NCI-H748 (cell line): ENCODE data around the gene TMEM89.

ENCODE experiments used
- DNase-seq: peaks from one replicate; lab custom pipeline; 2025; ENCODE audit not compliant: unreplicated experiment; lab: John Stamatoyannopoulos, UW

Gene TMEM89

GRCh38 chr3:48642605-48643004, 21.0 kb upstream of the TMEM89 start:
- DNase-seq = no peak

- no peak for DNase-seq
These were observed 19.8 kb upstream of the TMEM89 start for GRCh38 chr3:48641396-48641795.

GRCh38 chr3:48639944-48640606, 18.5 kb upstream of the TMEM89 start:
- no peak for DNase-seq

- no peak for DNase-seq
These were observed 15.7 kb upstream of the TMEM89 start for GRCh38 chr3:48637305-48637704.

DNA sequence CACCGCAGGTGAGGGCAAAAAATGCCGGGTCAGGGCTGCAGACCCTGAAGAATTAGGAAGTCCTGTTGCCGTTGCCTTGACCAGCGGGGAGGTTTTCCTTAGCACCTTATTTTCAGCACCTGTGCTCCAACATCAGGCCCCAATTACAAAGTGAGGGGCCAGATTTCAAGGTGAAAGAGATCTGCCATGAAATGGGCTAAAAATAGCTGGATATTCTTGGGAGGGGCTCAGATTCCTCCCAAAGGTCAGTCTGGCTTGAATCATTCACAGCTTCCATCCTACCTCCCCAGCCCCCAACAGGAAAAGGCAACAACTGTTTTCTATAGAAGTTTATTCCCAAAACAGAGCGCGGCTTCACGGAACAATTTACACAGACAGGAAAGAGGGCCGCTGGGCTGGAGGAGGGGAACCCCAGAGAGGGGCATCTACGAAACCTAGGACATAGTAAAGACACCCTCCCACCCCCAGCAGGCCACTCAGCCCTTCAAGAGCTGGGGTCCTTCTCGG, 14.6 kb upstream of the TMEM89 start:
- no peak for DNase-seq

DNA sequence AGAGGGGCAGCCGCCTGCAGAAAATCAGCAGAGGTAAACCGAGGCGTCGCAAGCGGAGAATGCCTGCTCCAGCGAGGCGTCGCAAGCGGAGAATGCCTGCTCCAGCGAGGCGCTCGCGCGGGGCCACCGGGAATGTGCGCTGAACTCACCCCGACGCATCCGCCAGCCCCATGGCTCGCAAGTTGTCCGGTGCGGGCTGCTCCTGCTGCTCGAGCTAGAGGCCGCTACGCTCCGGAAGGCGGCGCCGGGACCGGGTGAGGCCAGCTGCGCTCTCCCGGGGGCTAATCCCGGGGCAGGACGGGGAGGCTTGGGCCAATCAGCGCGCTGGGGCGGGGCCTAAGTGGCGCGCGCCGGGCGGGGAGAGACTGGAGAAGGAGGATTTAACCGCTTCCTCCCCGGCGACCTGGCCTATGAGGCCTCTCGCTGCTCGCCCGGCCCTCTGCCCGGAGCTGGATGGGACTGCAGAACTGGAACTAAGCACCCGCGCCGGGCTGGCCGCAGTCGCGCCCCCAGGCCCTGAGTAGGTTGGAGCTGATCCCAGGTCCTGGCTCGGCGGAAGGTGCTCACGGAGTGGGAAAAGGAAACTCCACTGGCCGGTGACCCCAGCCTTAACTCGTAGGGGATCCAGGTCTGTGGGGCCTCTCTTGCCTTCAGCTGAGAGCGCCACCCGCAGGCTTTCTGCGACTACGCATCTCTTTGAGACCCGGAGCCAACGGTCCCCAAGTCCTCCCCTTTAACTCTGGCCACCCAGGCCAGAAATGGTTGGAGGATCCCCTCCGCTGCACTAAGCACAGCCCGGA, 13.9 kb upstream of the TMEM89 start, which contains the start of gene SLC26A6:
SLC26A6 (minus strand) TSS at position 240 of the 800 bp plus-strand sequence; CDS start at position 172, 68 bp downstream.
- DNase-seq = peak; percentile 94

DNA sequence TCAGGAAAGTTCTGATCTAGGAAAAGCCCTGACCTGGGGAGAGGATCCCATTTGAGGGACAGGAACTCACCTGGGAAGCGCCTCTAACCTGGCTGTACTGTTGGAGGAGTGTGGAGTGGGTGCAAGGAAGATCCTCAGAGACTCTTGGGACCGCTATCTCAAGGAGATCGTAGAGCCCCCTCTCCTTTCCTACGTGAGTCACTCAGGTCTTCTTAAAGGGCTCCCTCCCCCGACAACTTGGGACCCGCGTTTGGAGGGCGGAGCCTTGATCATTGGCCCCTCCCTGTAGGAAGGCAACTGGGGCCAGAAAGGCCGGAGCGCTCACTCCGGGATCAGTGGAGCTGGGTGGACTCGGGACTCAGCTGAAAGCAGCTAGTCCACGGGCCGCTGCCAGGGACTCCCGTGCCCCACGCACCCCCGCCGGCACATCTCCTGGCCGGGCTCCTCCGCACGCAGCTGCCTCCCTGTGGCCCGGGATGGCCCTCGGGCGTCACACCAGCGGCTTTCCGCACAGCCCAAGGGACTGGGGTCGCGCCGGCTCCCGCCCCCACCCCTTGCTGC, 13.2 kb upstream of the TMEM89 start:
- DNase-seq = peak; percentile 44

DNA sequence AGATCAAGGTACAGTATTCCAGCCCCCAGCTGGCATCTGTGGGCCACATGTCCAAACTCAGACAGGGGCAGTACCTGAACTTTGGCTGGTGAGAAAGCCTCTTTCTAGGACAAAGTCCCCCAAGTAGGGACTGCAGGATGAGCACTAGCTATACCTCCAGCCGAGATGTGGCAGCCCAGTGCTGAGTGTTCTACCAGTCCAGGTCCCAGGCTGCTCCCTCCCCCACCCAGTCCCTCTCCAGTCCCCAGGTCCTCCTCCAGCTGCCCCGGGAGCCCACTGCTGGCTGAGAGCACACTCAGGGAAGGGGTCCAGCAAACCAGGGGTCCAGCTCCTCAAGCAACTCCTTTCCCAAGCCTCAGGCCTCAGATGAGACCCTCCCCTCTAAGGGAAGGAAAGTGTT, 12.2 kb upstream of the TMEM89 start:
- no peak for DNase-seq

GRCh38 chr3:48633256-48633655, 11.7 kb upstream of the TMEM89 start:
- DNase-seq = no peak

- no peak for DNase-seq
These were observed 10.2 kb upstream of the TMEM89 start for GRCh38 chr3:48631516-48632448.

DNA sequence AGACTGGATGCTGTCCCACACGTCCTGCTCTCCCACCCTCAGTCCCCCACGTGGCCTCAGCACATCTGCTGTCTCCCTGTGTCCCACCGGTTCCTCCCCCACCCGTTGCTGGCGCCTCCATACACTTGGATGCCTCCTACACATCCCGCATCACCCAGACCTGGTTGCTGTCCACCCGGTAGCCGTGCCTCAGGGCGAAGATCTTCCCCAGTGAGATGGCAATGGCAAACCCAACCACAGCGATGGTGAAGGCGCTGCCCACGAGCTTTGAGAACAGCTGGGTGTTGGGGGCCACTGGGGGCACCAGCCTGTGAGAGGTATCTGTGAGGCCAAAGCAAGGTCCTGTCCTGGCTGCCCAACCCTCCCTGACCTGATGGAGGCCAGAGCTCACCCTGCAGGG, 9.3 kb upstream of the TMEM89 start:
- DNase-seq = no peak

DNA sequence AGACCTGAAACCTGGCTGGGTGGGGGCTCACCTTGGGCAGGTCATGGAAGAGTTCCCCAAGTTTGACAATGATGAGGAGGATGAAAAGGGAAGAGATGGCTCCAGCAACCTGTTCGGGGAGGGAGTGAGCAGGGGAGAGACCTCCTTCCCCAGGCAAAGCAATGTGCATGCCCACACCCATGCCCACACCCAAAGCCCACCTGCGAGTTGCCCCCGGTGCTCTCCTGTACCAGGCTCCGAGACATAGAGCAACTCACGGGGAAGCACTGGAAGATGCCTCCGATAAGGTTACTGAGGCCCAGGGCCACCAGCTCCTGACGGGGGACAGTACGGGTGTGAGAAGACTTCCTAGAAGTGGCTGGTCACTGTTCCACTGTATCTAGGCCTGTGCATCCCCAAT, 8.8 kb upstream of the TMEM89 start:
- no peak for DNase-seq

GRCh38 chr3:48629894-48630293, 8.3 kb upstream of the TMEM89 start:
- no peak for DNase-seq

DNA sequence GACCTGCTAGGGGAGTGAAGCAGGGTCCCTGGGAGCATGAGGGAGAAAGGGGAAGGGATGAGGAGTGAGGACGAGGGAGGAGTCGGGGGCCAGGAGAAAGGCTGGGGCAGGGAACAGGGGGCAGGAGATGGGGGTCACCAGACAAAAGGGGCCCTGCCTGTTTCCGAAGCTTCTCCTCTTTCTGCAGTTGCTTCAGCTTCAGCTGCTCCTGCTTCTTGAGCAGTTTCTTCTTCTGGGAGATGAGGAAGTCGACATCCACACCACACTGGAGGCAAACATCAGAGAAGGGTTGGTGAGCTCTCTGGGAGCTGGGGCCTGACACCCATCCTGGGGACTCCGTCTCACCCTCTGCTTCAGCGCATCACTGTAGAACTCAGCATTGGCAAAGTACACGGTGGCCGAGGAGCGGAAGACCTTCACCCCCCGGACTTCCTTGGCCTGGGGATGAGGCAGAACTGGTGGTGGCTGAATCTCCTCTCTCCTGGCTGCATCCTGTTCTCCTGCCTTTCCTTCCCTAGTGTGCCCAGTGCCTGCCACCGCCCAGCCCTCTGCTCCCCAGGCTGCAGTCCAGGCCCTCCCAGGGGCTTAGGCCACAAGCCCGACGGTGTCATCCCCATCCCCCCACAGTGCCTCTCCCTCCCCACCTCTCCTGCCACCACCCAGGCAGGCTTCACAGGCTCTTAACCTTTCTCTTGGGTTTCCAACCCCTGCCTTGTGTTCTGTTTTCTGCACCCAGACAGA, 6.9 kb upstream of the TMEM89 start:
- no peak for DNase-seq

DNA sequence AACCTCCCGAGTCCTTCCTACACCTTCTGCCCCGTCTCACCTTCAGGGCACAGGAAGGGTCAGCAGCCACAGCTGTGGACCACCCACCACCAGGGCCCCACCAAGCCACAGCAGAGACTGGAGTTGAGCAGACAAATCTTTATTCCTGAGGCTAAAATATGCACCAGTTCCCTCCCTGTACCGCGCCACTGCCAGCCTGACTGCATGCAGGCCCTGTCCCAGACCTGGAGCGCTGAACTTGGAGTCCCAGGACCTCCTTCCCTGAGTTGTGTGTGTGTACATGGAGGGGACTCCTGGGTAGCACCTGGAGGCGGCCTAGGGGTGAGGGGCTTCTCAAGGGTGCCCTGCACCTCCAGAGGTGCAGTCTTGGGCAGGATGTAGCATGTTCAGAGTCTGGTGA, 4.0 kb upstream of the TMEM89 start:
- no peak for DNase-seq

DNA sequence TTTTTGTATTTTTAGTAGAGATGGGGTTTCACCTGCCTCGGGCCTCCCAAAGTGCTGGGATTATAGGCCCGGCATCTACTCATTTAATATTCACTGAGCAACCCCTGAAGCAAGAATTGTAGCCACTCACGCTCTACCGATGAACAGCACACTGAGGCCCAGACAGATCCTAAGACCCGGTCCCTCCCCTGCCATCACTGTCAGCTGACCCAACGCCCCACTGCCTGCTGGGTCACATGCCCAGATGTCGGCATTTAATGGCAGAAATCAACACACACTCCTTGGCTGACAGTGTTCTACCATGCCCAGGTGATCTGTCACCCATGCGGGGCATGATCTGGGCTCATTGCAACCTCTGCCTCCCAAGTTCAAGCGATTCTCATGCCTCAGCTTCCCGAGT, 3.2 kb upstream of the TMEM89 start:
- DNase-seq = no peak

GRCh38 chr3:48623851-48624547, 2.4 kb upstream of the TMEM89 start:
- DNase-seq = peak; percentile 82

- no peak for DNase-seq
These were observed 1.7 kb downstream of the TMEM89 start for GRCh38 chr3:48619541-48620524.
